ENCODE results near the gene BMX. TPM values are rescaled to one million over a fixed set of nuclear protein-coding genes. Genes with fewer than 3 reads are reported as not detected.

BMX gene
- total RNA-seq, 1 donor from 2014 or later = 208 TPM

DNA sequence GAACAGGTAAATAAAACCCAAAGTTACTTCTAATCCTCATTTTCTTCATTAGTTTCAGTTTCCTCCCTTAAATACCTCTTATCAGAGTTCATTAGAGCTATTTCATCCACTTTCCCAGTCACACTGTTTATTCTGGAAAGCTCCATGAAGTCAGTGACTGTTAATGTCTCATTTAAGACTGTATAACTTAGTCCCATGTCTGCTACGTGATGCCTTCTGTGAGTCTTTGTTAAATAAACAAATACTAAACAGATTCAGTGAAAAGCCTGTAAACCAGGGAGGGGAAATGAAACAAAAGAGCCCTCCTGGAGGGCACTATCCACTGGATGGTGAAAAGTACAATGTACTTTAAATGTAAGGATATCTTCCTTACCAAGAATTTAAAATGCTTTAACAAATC is 75.4 kb downstream of the BMX start:
- DNase-seq = no peak

DNA sequence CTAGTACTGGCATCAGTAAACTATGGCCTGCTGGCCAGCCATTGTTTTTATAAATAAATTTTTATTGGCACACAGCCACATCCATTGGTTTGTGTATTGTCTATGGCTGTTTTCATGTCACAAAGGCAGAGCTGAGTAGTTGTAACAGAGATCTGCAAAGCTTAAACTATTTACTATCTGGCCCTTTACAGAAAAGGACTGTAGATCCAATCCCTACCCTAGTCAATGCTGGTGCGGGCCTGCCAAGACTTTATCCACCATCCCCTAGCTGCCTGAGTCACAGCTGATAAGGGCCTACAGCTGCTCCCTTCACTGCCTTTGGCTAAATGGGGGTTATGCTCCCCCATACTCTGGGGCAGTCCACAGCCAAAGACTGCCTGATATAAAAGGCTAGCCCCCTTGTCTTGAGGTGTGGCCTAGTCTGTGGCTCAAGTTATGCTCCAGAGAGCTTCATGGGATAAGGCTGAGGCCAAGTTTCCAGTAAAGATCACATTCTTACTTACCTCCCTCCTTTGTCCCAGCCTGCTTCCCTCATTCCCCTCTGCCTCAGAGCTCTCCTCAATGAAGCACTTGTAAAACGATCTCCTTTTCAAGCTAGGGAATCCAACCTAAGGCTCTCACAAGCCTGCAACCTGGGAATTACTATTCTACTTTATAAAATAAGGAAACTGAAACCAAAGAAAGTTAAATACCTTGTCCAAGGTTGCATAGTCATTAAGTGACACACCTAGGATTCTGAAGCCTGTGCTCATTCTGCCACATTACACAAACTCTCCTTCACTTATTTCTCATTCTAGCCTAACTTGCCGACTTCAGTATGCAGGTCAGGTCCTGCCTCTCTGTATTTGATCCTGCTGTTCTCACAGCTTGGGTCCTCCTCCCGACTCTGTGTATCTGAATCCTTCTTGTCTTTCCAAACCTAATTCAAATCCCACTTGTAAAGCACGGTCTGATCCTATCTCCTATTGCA is 79.5 kb downstream of the BMX start:
- DNase-seq = peak; percentile 41

DNA sequence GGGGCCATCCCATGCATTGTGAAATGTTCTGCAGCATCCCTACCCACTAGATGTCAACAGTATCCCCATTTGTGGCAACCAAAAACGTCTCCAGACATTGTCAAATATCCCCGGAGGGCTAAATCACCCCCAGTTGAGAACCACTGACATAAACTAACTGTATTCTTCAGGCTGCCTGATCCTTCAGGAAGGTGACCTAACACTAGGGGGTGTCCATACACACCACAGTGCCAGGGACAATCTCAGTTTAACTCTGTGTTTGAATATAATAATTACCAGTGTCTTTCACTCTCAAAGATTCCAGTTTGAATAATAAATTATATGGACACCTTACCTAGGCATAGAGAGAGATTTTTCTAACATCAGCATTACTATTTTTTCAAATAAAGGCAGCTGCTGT is 93.8 kb downstream of the BMX start:
- peak; percentile 2 for DNase-seq

DNA sequence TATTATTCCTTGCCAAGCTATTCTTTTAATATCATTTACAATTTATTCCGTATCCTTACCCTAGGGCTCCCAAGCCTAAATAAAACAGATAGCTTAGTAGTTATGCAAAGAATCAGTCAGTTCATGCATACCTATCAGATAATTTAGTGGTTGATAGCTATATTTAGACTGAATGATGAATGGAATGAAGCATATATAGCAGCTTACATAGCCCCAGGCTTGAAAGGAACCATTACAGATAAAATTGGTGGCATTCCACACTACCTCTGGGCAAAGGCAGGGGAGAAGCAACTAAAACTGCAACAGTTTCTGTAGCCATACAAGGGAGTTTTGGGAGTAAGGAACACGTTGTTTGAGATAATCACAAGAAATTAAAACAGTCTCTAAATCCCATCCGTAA is 97.4 kb downstream of the BMX start:
- DNase-seq = no peak

DNA sequence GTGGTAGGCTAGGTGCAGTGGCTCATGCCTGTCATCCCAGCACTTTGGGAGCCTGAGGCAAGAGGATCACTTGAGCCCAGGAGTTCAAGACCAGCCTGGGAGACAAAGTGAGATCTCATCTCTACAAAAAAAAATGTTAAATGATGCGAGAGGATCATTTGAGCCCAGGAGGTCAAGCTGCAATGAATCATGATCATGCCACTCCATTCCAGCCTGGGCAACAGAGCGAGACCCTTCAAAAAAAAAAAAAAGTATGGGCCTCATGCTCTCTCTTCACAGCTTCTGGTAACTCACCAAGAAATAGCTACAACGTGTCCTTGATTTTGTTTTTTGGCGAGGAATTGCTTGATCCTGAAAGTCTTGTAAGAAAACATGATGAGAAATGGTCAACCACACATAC is 98.9 kb downstream of the BMX start:
- DNase-seq = no peak

DNA sequence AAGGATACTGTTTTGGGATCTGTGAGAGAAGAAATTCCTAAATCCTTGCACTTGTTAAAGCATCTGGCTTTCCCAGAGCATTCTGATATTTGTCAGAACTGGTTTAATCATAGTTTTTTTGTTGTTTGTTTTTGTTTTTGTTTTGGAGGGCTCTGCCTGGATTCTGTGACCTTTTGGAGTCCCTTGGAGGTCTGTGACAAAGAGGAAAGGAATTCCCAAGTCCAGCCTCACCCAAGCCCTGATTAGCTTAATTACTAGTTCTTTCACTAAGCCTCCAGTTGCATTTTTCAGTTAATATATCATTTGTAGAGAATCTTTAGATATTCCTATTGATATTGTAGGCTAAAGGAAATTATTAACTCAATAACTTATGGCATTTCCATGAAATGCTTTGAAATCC is 99.4 kb downstream of the BMX start:
- DNase-seq = no peak

DNA sequence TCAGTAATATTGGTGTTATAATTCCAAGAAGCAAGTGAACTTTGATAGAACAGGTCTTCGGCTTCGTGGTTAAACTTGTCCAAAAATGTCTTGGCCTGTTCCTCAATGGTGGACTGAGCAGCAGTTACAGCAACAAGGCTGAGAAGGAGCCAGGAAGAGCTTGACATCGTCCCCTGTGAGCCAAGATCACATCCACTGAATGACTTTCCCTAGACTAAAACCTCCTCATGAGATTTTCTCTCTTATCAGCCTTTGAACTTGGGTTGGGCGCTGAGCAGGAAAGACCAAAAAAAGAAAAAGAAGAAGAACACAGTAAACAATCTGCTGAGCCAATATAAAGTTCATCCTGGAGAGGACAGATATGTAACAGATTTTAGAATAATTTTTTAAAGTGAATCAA is 100.1 kb downstream of the BMX start, which contains the start of gene ACE2:
Gene ACE2 (minus strand): TSS at position 216 of the 400 bp plus-strand sequence. CDS start 49 bp downstream, at position 167.
- DNase-seq = no peak

DNA sequence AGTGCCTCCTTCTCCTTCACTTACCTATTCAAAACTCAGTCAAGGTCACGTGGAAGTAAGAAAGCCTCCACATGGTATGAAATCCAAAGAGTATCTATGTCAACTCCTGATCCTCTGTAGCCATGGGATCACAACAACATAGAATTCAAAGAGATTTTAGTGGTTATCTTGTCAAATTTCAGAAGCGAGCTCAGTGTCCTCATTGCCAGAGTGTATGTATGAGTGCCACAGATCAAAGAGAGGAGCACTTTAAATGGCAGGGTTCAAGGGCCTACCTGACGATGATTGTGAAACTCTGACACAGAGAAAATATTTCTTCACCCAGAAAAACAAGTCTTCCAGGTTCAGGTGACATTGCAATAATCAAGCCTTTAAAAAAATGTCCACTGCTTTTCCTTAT is 101.3 kb downstream of the BMX start:
- DNase-seq = no peak

DNA sequence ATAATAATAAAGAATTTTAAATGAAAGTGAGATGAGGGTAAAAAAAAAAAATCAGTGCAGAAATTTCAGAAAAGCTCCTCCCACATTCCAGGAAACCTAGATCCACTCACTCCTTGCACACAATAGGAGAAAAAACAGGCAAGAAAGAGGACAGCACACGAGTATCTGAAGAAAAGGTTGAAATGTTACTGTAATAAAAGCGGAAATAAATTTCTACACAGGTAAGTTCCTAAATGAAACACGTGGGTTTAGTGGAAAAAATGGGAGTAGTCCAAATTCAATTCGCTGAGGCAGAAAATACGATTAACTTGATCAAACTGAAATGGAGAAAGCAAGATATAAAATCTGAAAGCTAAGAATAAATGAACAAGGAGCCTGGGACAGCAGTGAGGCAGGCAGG is 102.2 kb downstream of the BMX start:
- no peak for DNase-seq

DNA sequence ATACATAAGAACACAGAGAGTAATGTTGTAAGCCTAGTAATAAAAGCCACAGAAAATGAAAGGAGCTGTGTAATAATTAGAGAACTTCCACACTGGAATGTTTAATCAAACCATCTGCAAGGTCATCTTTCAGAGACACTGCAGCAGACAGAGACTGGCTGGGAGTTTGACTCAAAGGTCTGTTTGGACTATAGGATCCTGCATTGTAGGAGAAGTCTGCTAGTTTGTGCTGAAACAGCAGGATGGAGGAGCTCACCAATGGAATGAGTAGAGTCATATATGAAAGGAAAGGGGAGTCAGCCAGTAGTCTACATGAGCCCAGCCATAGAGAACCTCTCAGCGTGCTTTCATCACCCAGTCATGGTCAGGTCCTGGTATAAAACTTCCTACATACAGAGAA is 104.6 kb downstream of the BMX start:
- no peak for DNase-seq

Other genes starting within 250 kb of the BMX start
- 5.3 and 12.1 TPM in 2 replicates for gene ASB9, start 230.7 kb upstream of the BMX start, total RNA-seq
- gene ASB11, start 185.2 kb upstream of the BMX start, total RNA-seq = not detected in 2 replicates
- gene PIGA, start 165.3 kb upstream of the BMX start, total RNA-seq = 8.8 and 10.5 TPM in 2 replicates
- gene VEGFD, start 116.4 kb upstream of the BMX start, total RNA-seq = 0.17 and 0.37 TPM in 2 replicates
- 135 and 165 TPM in 2 replicates for gene PIR, start 7.5 kb upstream of the BMX start, total RNA-seq
- gene ACE2, start 100.2 kb downstream of the BMX start, total RNA-seq = under 0.01 TPM in 1 of 2 replicates, not detected in the other
- 0.09 and 0.17 TPM in 2 replicates for gene CLTRN, start 164.0 kb downstream of the BMX start, total RNA-seq
- gene CA5B, start 237.5 kb downstream of the BMX start, total RNA-seq = 1.5 and 2.7 TPM in 2 replicates